Keratinocyte (primary cell): Measurements from ENCODE around the gene RALGPS2. TPM values are rescaled to one million over a fixed set of nuclear protein-coding genes. Genes with fewer than 3 reads are reported as not detected.

Experiments used
- DNase-seq: peaks from one replicate; pipeline ENCODE4 v3.0.0-alpha.2; 2011; ENCODE audit warnings: low read depth, missing footprints, low spot score
- FAIRE-seq: peaks from 2 replicates; lab custom pipeline; 2011; peaks lifted over from hg19 to GRCh38; lab: Jason Lieb, UNC
- H2AFZ ChIP-seq: 2 replicates; pipeline ENCODE4 v1.6.0; 2012; ENCODE audit warnings: low read length, control low read depth, inconsistent platforms; ENCODE audit not compliant: control insufficient read depth
- H3K27ac ChIP-seq: 2 replicates; pipeline ENCODE4 v1.5.1; 2011; ENCODE audit warnings: low read length; ENCODE audit not compliant: control insufficient read depth, insufficient read depth
- H3K27me3 ChIP-seq: 3 replicates; pipeline ENCODE4 v1.6.0; 2011; ENCODE audit warnings: low read length; ENCODE audit not compliant: control insufficient read depth, insufficient read depth; ENCODE audit errors: extremely low read depth
- H3K36me3 ChIP-seq, 2 experiments: 2 replicates in 1 of 2; 3 replicates in 1 of 2; pipeline ENCODE4 v1.5.1; 2011; ENCODE audit warnings: low read length in 2 of 2, mild to moderate bottlenecking in 1 of 2; ENCODE audit not compliant: control insufficient read depth in 2 of 2, insufficient read depth in 2 of 2; ENCODE audit errors: extremely low read depth in 1 of 2
- H3K4me1 ChIP-seq: 3 replicates; pipeline ENCODE4 v1.5.1; 2011; ENCODE audit warnings: low read length; ENCODE audit not compliant: control insufficient read depth, insufficient read depth; ENCODE audit errors: extremely low read depth
- H3K4me2 ChIP-seq: 3 replicates; pipeline ENCODE4 v1.6.0; 2011; ENCODE audit warnings: low read depth, low read length; ENCODE audit not compliant: control insufficient read depth, insufficient read depth; ENCODE audit errors: extremely low read depth
- H3K4me3 ChIP-seq, 3 experiments: fragments of 200-600 bp in 1 of 3; sonication (generic) in 1 of 3; 2 replicates in 2 of 3; 3 replicates in 1 of 3; pipeline ENCODE4 v1.5.1; 2011 to 2016; ENCODE audit warnings: low read length in 3 of 3, mild to moderate bottlenecking in 3 of 3, control low read depth in 2 of 3, inconsistent platforms in 1 of 3, low read depth in 1 of 3, mixed read lengths in 1 of 3, mixed run types in 1 of 3, moderate library complexity in 1 of 3; ENCODE audit not compliant: control insufficient read depth in 2 of 3, insufficient read depth in 2 of 3; ENCODE audit errors: extremely low read depth in 1 of 3
- H3K79me2 ChIP-seq: 2 replicates; pipeline ENCODE4 v1.6.0; 2012; ENCODE audit warnings: low read length; ENCODE audit not compliant: control insufficient read depth, insufficient read depth
- H3K9ac ChIP-seq: 3 replicates; pipeline ENCODE4 v1.6.0; 2011; ENCODE audit warnings: low read length; ENCODE audit not compliant: control insufficient read depth, insufficient read depth; ENCODE audit errors: extremely low read depth
- H3K9me1 ChIP-seq: 3 replicates; pipeline ENCODE4 v1.6.0; 2011; ENCODE audit warnings: low read length; ENCODE audit not compliant: control insufficient read depth, insufficient read depth; ENCODE audit errors: extremely low read depth
- H3K9me3 ChIP-seq: 2 replicates; pipeline ENCODE4 v1.5.1; 2012; ENCODE audit warnings: low read depth, low read length; ENCODE audit not compliant: control insufficient read depth
- H4K20me1 ChIP-seq: 3 replicates; pipeline ENCODE4 v1.6.0; 2011; ENCODE audit warnings: low read length; ENCODE audit not compliant: control insufficient read depth, insufficient read depth; ENCODE audit errors: extremely low read depth
- EZH2 ChIP-seq: IDR thresholded peaks from one replicate; pipeline ENCODE4 v1.6.1; 2012; ENCODE audit warnings: inconsistent platforms, mild to moderate bottlenecking, low read length, moderate library complexity
- dilution Hi-C: fragments of 300-500 bp; cut with MboI; formaldehyde crosslinking; loops from one replicate; pipeline ENCODE4 v1.7.0; 2020; ENCODE audit warnings: low sequenced_read_pairs; ENCODE audit not compliant: extremely low pct_ligation_motif_present
- polyA plus RNA-seq, 5 experiments: library from polyadenylated mRNA; depleted of rRNA in 3 of 5; stranded (reverse) in 3 of 5; stranded (forward) in 1 of 5; unstranded in 1 of 5; fragments of >200 nt; gene quantifications; 1 replicate in 1 of 5; 2 replicates in 3 of 5; 3 replicates in 1 of 5; pipeline versions ENCODE4 v1.2.1 to v1.2.3, GENCODE V29; 2011 to 2012; ENCODE audit warnings: missing spikeins in 2 of 5, low read depth in 1 of 5, low replicate concordance in 1 of 5
- TF ChIP-seq, protein P1 (sequence below), 3 experiments: IDR thresholded peaks in 1 of 3; conservative IDR thresholded peaks in 1 of 3; optimal IDR thresholded peaks in 1 of 3; 2 replicates in 2 of 3; 3 replicates in 1 of 3; pipeline versions ENCODE3 to v1.5.1; 2011; ENCODE audit warnings: low read length in 3 of 3, mild to moderate bottlenecking in 3 of 3, moderate library complexity in 2 of 3, control low read depth in 1 of 3, inconsistent platforms in 1 of 3; ENCODE audit not compliant: insufficient read depth in 2 of 3; ENCODE audit errors: extremely low read depth in 1 of 3

RALGPS2 gene
- polyA plus RNA-seq, 1 donor (not counting 4 experiments of a cell fraction or from before 2014, with no cell fraction given): 14.8 TPM

GRCh38 chr1:178946416-178946815, 221.4 kb downstream of the RALGPS2 start:
- peak overlapping the region; percentile 83 for H2AFZ ChIP-seq
- peak overlapping the region in 1 of 3 experiments; percentile 52 for H3K4me3 ChIP-seq
- no peak overlapping the region for H3K27ac ChIP-seq
- H3K79me2 ChIP-seq: no peaks in the 10 kb centered on the region
- no peak for FAIRE-seq
- H3K36me3 ChIP-seq: no peaks in the 10 kb centered on the region
- no peaks in the 10 kb centered on the region for H4K20me1 ChIP-seq
- dilution Hi-C loops: no loop called here
- no peaks in the 10 kb centered on the region for H3K9me3 ChIP-seq
- no peaks in the 10 kb centered on the region for H3K27me3 ChIP-seq
- no peak for TF ChIP-seq EZH2
- TF ChIP-seq, protein P1, sequence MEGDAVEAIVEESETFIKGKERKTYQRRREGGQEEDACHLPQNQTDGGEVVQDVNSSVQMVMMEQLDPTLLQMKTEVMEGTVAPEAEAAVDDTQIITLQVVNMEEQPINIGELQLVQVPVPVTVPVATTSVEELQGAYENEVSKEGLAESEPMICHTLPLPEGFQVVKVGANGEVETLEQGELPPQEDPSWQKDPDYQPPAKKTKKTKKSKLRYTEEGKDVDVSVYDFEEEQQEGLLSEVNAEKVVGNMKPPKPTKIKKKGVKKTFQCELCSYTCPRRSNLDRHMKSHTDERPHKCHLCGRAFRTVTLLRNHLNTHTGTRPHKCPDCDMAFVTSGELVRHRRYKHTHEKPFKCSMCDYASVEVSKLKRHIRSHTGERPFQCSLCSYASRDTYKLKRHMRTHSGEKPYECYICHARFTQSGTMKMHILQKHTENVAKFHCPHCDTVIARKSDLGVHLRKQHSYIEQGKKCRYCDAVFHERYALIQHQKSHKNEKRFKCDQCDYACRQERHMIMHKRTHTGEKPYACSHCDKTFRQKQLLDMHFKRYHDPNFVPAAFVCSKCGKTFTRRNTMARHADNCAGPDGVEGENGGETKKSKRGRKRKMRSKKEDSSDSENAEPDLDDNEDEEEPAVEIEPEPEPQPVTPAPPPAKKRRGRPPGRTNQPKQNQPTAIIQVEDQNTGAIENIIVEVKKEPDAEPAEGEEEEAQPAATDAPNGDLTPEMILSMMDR (optimal IDR thresholded peaks at IDR 0.05 in 1 of 3, IDR thresholded peaks at IDR 0.05 in 1 of 3, conservative IDR thresholded peaks at IDR 0.05 in 1 of 3; ENCODE audit: extremely low read depth in 1 of 3, insufficient read depth in 2 of 3, low read length in 3 of 3): no peak
- no peak for DNase-seq
- H3K9ac ChIP-seq: no peak overlapping the region
- peaks cover 16% of the 10 kb centered on the region for H3K4me1 ChIP-seq
- no peaks in the 10 kb centered on the region for H3K9me1 ChIP-seq
- peak overlapping the region; percentile 61 for H3K4me2 ChIP-seq

GRCh38 chr1:178946855-178947676, 222.0 kb downstream of the RALGPS2 start:
- FAIRE-seq (no peak), DNase-seq (no peak)
- H3K27me3 ChIP-seq: no peaks in the 10 kb centered on the region
- peaks cover 14% of the 10 kb centered on the region for H3K4me1 ChIP-seq
- no peak overlapping the region for H2AFZ ChIP-seq
- H3K4me2 ChIP-seq: no peak overlapping the region
- no peak overlapping the region for H3K4me3 ChIP-seq
- dilution Hi-C loops: no loop called here
- no peaks in the 10 kb centered on the region for H3K79me2 ChIP-seq
- H3K9me3 ChIP-seq: no peaks in the 10 kb centered on the region
- H3K9me1 ChIP-seq: no peaks in the 10 kb centered on the region
- H3K27ac ChIP-seq: no peak overlapping the region
- TF ChIP-seq EZH2: no peak
- TF ChIP-seq, protein P1 (optimal IDR thresholded peaks at IDR 0.05 in 1 of 3, IDR thresholded peaks at IDR 0.05 in 1 of 3, conservative IDR thresholded peaks at IDR 0.05 in 1 of 3; ENCODE audit: extremely low read depth in 1 of 3, insufficient read depth in 2 of 3, low read length in 3 of 3): no peak
- H4K20me1 ChIP-seq: no peaks in the 10 kb centered on the region
- no peak overlapping the region for H3K9ac ChIP-seq
- H3K36me3 ChIP-seq: no peaks in the 10 kb centered on the region
